ENCODE measurements around the gene IDH1.

Gene IDH1

GRCh38 chr2:208208335-208209085 lies 46.4 kb downstream of the IDH1 start:
- DNase-seq, result no peak

DNA sequence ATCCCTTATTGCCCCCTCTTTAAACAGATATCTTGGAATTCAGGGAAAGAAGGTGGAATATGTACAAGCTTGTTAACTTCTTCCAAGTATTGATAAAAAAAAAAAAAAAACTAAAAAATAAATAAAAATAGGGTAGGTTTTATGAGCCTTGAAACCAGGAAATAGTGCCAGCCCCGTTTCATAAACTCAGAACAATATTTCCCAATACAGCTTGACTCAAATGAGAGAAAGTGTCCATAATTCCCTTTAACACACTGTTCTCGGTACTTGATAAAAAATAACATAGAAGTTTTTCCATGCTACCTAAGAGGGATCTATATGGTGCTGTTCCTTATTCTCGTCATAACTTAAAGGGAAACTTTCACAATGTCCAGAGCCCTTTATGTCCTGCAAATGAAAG lies 47.1 kb downstream of the IDH1 start:
- DNase-seq, result no peak

DNA sequence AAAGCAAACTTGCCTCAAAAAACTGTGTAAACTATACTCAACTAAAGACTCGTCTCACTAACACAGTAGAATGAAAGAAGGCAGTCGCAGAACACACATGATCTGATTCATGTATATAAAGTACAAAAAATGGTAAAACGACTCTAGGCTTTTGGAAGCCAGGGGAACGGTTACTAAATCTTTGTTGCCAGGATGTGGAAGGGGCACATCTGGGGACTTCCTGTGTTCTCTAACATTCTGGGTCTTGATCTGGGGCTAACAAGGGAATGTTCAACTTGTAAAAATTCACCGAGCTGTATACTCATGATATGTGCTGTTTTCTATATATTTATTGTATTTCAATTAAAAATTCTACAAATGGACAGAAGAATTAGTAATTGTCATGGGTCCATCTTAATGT lies 50.7 kb downstream of the IDH1 start:
- DNase-seq, result no peak

- DNase-seq, result no peak
These were observed 59.3 kb downstream of the IDH1 start for GRCh38 chr2:208195531-208195930.

DNA sequence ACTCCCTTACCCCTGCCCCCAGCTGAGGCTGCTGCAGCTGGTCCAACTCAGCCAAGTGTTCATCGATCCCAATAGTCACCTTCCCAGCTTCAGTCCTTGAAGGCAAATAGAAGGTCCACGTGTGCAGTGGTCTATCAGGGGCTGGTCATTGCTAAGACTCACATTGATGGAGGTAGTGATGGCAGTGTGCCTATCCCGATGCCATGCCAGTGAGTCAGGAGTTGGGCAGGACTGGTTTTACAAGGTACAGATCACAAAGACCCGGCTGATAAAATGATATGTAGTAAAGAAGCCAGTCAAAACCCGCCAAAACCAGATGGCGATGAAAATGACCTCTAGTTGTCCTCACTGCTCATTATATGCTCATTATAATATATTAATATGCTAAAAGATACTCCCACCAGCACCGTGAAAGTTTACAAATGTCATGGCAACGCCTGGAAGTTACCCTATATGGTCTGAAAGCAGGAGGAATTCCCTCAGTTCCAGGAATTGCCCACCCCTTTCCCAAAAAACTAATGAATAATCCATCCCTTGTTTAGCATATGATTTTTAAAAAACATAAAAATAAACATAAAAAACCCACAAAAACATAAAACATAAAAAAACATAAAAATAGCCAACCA lies 62.1 kb downstream of the IDH1 start:
- DNase-seq, result no peak

DNA sequence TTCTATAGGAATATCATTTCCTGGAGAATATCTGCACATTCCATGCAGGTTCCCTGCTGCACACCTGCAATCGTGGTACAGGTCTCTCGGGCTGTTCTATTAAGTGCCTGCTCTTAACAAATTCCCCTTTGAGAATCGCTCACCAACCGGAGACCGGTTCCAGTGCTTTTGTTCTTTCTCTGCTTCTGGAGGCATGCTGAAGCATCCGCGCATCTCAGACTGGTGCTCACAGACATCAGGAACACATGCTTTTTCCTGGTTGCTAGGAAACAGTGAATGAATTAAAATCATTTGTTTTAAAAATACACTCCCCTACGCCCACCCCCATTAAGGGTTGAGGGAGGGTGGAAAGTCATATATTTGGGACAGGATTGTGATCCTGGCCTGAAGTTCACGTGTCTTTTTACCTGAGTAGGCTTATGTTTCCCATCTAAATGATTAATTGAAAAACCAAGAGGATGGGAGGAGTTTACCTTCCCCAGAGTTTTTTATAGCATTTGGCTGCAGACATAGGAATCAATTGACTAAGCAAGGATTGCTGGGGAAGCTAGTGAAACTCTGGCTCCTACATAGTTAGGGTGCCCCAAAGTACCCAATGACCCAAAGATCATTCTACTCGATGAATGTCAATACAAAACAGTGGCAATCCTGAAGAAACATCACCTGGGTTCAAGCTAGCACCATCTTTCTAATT lies 64.9 kb downstream of the IDH1 start, which contains the start of gene C2orf80:
C2orf80 (minus strand) TSS at position 221 of the 694 bp plus-strand sequence. CDS start 3,044 bp downstream, outside the sequence.
- DNase-seq, result no peak

DNA sequence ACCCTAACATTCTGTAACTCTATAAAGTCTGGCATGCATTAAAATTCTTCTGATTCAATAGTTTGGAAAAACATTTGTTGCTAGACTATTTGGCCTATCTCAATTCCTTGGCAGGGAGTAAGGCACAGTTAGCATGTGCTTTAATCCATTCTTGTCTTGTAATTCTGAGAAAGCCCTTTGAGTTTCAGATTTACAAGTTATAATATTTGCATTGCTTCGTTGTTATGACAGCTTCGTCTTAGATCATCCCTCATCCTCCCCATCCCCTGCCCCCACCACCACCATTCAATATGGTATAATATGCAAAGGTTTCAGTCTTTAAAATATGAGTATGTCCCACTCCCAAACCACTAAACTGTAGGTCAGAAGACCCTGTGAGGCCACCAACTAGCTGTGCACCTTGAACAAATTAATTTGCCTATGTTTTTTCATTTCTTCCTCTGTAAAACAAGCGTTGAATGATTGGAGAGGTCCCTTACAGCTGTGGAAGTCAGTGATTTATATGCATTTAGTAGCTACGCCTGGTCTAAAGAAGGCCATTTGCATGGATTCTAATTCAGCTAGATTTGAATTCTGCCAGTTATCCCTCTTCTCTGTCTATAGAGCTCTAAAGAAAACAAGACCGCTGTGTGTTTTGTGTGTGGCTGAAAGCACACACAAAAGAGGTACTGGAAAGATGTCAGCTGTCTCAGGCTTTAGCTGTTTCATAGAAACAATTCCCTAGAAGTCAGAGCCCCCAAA lies 65.6 kb downstream of the IDH1 start:
- DNase-seq, result no peak

DNA sequence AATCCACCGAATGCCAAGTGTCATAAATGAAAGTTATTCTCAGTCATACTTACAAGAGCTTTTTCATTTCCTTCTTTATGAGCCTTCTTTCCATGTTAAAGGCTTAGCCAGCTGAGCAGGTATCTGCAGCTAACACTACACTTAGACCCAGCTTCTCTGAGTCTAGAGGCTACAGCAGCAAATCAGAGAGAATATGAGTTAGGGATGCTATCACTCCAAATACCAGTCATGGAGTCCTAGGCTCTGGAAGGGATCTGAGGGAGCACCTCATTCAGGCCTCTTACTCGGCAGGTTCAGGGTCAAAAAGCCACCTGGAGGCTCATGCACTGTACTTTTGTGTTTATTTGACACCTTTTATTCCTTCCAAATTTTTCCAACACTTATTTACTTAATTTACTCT lies 68.0 kb downstream of the IDH1 start:
- DNase-seq, result no peak

DNA sequence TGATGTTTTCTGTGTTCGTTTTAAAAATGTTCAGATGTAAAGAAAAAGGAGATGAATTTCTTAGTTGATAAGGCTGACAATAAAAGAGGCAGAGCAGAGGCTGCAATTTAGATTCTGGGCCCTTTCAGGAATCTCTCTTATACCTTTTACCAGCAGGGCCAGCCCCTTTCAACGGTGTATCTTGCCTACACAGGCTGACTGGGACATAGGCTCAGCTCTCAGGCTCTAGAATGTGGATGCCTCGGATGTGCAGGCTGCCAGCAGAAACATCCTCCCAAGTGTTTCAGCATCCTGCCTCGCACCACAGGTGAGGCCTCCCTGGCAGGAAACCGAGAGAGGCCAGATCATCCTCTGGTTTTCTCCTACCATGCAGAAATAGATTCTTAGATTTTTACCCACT lies 68.4 kb downstream of the IDH1 start:
- no peak for DNase-seq
